SK-N-SH (cell line): ENCODE results near the gene WSB2. TPM values are rescaled to one million over a fixed set of nuclear protein-coding genes. Genes with fewer than 3 reads are reported as not detected.

Source experiments
- CTCF ChIA-PET: fragments of 300-600, 350-600 bp; formaldehyde crosslinking; extraction: SDS; loops from one replicate; lab custom pipeline; 2021; lab: Yijun Ruan, JAX
- POLR2A ChIA-PET: fragments of 350-600 bp; sonication (Branson Sonifier 250); formaldehyde crosslinking; extraction: SDS; loops from one replicate; lab custom pipeline; 2020; ENCODE audit warnings: antibody characterized with exemption, inconsistent platforms; lab: Yijun Ruan, JAX
- DNase-seq: peaks from one replicate; pipeline ENCODE4 v3.0.0; 2012
- H2AFZ ChIP-seq: fragments of 200-600 bp; sonication (generic); 2 replicates; pipeline ENCODE4 v1.8.1; 2016; ENCODE audit warnings: antibody characterized with exemption, mild to moderate bottlenecking, low read depth
- H3F3A ChIP-seq: fragments of 200-600 bp; sonication (generic); replicated peaks from 2 replicates; pipeline ENCODE3; 2016; ENCODE audit warnings: antibody characterized with exemption, mild to moderate bottlenecking; ENCODE audit not compliant: insufficient read depth
- H3K27ac ChIP-seq, 2 experiments: fragments of 200-500 bp in 1 of 2; fragments of 200-600 bp in 1 of 2; sonication (Bioruptor generic) in 1 of 2; sonication (generic), shearing (Covaris generic) in 1 of 2; 2 replicates each; pipeline versions ENCODE4 v1.5.1 to v1.6.1; 2014 to 2016; ENCODE audit warnings: low read depth in 2 of 2, inconsistent platforms in 1 of 2, low read length in 1 of 2, mild to moderate bottlenecking in 1 of 2, mixed read lengths in 1 of 2
- H3K27me3 ChIP-seq: fragments of 200-600 bp; sonication (generic), shearing (Covaris generic); 2 replicates; pipeline ENCODE4 v1.6.1; 2016; ENCODE audit warnings: mixed run types; ENCODE audit not compliant: insufficient read depth
- H3K36me3 ChIP-seq, 2 experiments: fragments of 200-500 bp in 1 of 2; fragments of 200-600 bp in 1 of 2; sonication (Bioruptor generic) in 1 of 2; sonication (generic) in 1 of 2; replicated peaks in 1 of 2; 2 replicates each; pipeline versions ENCODE3 to v1.5.1; 2014 to 2016; ENCODE audit warnings: low read length in 1 of 2, mild to moderate bottlenecking in 1 of 2; ENCODE audit not compliant: insufficient read depth in 2 of 2, control insufficient read depth in 1 of 2
- H3K4me1 ChIP-seq, 2 experiments: fragments of 200-500 bp in 1 of 2; fragments of 200-600 bp in 1 of 2; sonication (Bioruptor generic) in 1 of 2; sonication (generic), shearing (Covaris generic) in 1 of 2; 2 replicates each; pipeline versions ENCODE4 v1.5.1 to v1.6.1; 2014 to 2016; ENCODE audit warnings: low read depth in 1 of 2, low read length in 1 of 2, mixed run types in 1 of 2; ENCODE audit not compliant: insufficient read depth in 2 of 2, control insufficient read depth in 1 of 2
- H3K4me2 ChIP-seq: fragments of 200-600 bp; sonication (generic), shearing (Covaris generic); 2 replicates; pipeline ENCODE4 v1.6.1; 2017; ENCODE audit warnings: mixed run types
- H3K4me3 ChIP-seq, 2 experiments: fragments of 200-500 bp in 1 of 2; fragments of 200-600 bp in 1 of 2; sonication (Bioruptor generic) in 1 of 2; sonication (generic), shearing (Covaris generic) in 1 of 2; 2 replicates each; pipeline versions ENCODE4 v1.5.1 to v1.8.1; 2014 to 2016; ENCODE audit warnings: low read depth in 2 of 2, inconsistent platforms in 1 of 2, low read length in 1 of 2, mild to moderate bottlenecking in 1 of 2, mixed read lengths in 1 of 2, moderate library complexity in 1 of 2
- H3K79me2 ChIP-seq: fragments of 200-600 bp; sonication (generic); 2 replicates; pipeline ENCODE4 v1.8.1; 2017; ENCODE audit warnings: mild to moderate bottlenecking; ENCODE audit not compliant: insufficient read depth
- H3K9ac ChIP-seq: fragments of 200-600 bp; sonication (generic); 2 replicates; pipeline ENCODE4 v1.6.1; 2017; ENCODE audit warnings: mixed run types
- H3K9me2 ChIP-seq: fragments of 200-600 bp; sonication (generic); 2 replicates; pipeline ENCODE4 v1.6.1; 2017; ENCODE audit warnings: mixed run types
- H3K9me3 ChIP-seq: fragments of 200-600 bp; sonication (generic); 2 replicates; pipeline ENCODE4 v1.6.1; 2017; ENCODE audit warnings: mixed run types, mild to moderate bottlenecking, moderate library complexity
- H4K20me1 ChIP-seq: fragments of 200-600 bp; sonication (generic); 2 replicates; pipeline ENCODE4 v1.6.1; 2017; ENCODE audit warnings: mild to moderate bottlenecking, mixed run types; ENCODE audit not compliant: insufficient read depth
- CHD2 ChIP-seq: fragments of 150-350 bp; IDR thresholded peaks from 2 replicates; pipeline ENCODE4 v1.6.1; 2018; ENCODE audit warnings: low read length; ENCODE audit not compliant: partially characterized antibody
- ELF1 ChIP-seq: IDR thresholded peaks from 2 replicates; pipeline ENCODE4 v1.4.0; 2012
- EP300 ChIP-seq, 2 experiments: IDR thresholded peaks; 2 replicates each; pipeline versions ENCODE4 v1.4.0 to v1.6.1; 2012; ENCODE audit warnings: borderline replicate concordance in 1 of 2, low read depth in 1 of 2, low read length in 1 of 2
- FOXM1 ChIP-seq: IDR thresholded peaks from 2 replicates; pipeline ENCODE4 v1.4.0; 2012; ENCODE audit warnings: low read depth, mild to moderate bottlenecking
- JUND ChIP-seq: IDR thresholded peaks from 2 replicates; pipeline ENCODE4 v1.4.0; 2012
- MXI1 ChIP-seq: IDR thresholded peaks from 2 replicates; pipeline ENCODE4 v1.6.1; 2012; ENCODE audit warnings: mild to moderate bottlenecking, low read depth, low read length, improper control_type of control experiment
- NFIC ChIP-seq: IDR thresholded peaks from 2 replicates; pipeline ENCODE4 v1.4.0; 2012; ENCODE audit warnings: borderline replicate concordance
- NRF1 ChIP-seq: IDR thresholded peaks from 2 replicates; pipeline ENCODE4 v1.6.1; 2012; ENCODE audit warnings: low read depth, mild to moderate bottlenecking, low read length
- SIN3A ChIP-seq: IDR thresholded peaks from 2 replicates; pipeline ENCODE4 v1.6.1; 2012; ENCODE audit warnings: low read depth, mild to moderate bottlenecking, low read length, moderate library complexity, borderline replicate concordance
- TEAD4 ChIP-seq: IDR thresholded peaks from 2 replicates; pipeline ENCODE4 v1.4.0; 2012; ENCODE audit warnings: mild to moderate bottlenecking, borderline replicate concordance; ENCODE audit not compliant: insufficient read depth
- YY1 ChIP-seq: IDR thresholded peaks from 2 replicates; pipeline ENCODE4 v1.4.0; 2012; ENCODE audit warnings: low read depth, mild to moderate bottlenecking
- WGBS: methylation state at CpG from one replicate; pipeline ENCODE4 v1.1.6; 2017; ENCODE audit warnings: low lambda C conversion rate; 5-methylcytosine and 5-hydroxymethylcytosine counted together
- polyA plus RNA-seq, 3 experiments: library from polyadenylated mRNA; depleted of rRNA; stranded (reverse); fragments of >200 nt; gene quantifications; 2 replicates each; pipeline ENCODE4 v1.2.3, GENCODE V29; 2012
- TF ChIP-seq, protein P1 (sequence below): IDR thresholded peaks from 2 replicates; pipeline ENCODE4 v1.4.0; 2012; ENCODE audit warnings: low read depth, borderline replicate concordance
- TF ChIP-seq, protein P2 (sequence below): IDR thresholded peaks from 2 replicates; pipeline ENCODE4; 2012

WSB2 gene
- polyA plus RNA-seq, 1 of the 3 experiments (the other 2 are of a cell fraction): 54.4 TPM

DNA sequence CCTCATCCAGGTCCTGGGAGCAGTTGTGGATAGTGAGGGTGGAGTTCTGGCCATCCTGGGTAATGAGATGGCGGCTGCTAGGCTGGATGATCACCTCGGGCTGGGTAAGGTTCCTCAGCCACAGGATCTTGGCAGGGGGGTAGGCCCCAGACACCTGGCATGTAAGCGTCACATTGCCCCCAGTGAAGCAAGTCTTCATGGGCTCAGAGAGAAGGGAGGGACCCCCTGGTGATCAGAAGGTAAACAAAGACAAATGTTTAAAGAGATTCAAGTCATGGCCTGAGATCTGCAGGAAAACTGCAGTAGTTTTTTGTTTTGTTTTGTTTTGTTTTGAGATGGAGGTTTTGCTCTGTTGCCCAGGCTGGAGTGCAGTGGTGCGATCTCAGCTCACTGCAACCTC lies 12.8 kb upstream of the WSB2 start:
- 97% methylated on average over 4 of the region's 4 CpGs for WGBS
- no peak overlapping the region for H2AFZ ChIP-seq

DNA sequence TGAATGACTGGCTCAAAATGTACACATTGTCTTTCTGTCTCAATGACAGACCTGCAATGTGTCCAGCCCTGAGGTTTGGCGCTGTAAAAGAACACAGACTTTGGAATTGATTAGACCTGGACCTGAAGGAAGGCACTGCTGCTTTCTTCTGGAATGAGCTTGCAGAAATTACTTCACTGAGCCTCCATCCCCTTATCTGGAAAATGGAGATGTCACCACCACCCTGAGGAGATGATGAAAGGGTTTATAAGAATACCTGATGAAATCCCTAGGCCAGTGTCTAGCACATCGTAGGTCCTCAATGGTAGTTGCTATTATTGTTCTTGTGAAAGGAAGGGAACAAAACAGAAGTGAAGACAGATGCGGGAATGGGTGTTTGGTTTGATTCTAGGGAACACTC lies 9.7 kb upstream of the WSB2 start:
- H3K36me3 ChIP-seq: peaks cover 0 to 18% of the 10 kb centered on the region in 2 experiments
- ChIA-PET POLR2A (no interaction called here), CTCF (interaction anchor here (0.8 kb wide), 1 partner anchor 36 kb away, joined by 4 read pairs; no protein-coding TSS in a partner anchor)
- H3K4me1 ChIP-seq: no peaks in the 10 kb centered on the region
- H3K9ac ChIP-seq: no peak overlapping the region
- H4K20me1 ChIP-seq: no peaks in the 10 kb centered on the region
- no peaks in the 10 kb centered on the region for H3K79me2 ChIP-seq
- WGBS: 93% methylated on average over 3 of the region's 3 CpGs
- no peak overlapping the region for H3K4me2 ChIP-seq
- DNase-seq: no peak
- peaks cover 2% of the 10 kb centered on the region for H3F3A ChIP-seq
- H3K27me3 ChIP-seq: no peaks in the 10 kb centered on the region
- H2AFZ ChIP-seq: no peak overlapping the region
- no peaks in the 10 kb centered on the region for H3K9me3 ChIP-seq
- H3K9me2 ChIP-seq: no peaks in the 10 kb centered on the region
- no peak overlapping the region for H3K4me3 ChIP-seq
- TF ChIP-seq YY1: no peak
- no peak for TF ChIP-seq NRF1
- no peak for TF ChIP-seq TEAD4
- TF ChIP-seq MXI1: no peak
- no peak for TF ChIP-seq NFIC
- TF ChIP-seq SIN3A: no peak
- TF ChIP-seq JUND: no peak
- TF ChIP-seq EP300 (IDR thresholded peaks at IDR 0.05; ENCODE audit: borderline replicate concordance in 1 of 2, low read depth in 1 of 2, low read length in 1 of 2): no peak
- no peak for TF ChIP-seq CHD2
- TF ChIP-seq ELF1: no peak
- TF ChIP-seq FOXM1: no peak
- TF ChIP-seq, protein P1, sequence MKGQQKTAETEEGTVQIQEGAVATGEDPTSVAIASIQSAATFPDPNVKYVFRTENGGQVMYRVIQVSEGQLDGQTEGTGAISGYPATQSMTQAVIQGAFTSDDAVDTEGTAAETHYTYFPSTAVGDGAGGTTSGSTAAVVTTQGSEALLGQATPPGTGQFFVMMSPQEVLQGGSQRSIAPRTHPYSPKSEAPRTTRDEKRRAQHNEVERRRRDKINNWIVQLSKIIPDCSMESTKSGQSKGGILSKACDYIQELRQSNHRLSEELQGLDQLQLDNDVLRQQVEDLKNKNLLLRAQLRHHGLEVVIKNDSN: no peak
- no peak overlapping the region for H3K27ac ChIP-seq

More for the DNA sequence above, 12.8 kb upstream of the WSB2 start:
- H3K27me3 ChIP-seq: no peaks in the 10 kb centered on the region
- no peaks in the 10 kb centered on the region for H3K9me3 ChIP-seq
- H3K9me2 ChIP-seq: no peaks in the 10 kb centered on the region
- no peaks in the 10 kb centered on the region for H3K79me2 ChIP-seq
- H3K4me1 ChIP-seq: no peaks in the 10 kb centered on the region
- no peak for DNase-seq
- TF ChIP-seq, protein P2, sequence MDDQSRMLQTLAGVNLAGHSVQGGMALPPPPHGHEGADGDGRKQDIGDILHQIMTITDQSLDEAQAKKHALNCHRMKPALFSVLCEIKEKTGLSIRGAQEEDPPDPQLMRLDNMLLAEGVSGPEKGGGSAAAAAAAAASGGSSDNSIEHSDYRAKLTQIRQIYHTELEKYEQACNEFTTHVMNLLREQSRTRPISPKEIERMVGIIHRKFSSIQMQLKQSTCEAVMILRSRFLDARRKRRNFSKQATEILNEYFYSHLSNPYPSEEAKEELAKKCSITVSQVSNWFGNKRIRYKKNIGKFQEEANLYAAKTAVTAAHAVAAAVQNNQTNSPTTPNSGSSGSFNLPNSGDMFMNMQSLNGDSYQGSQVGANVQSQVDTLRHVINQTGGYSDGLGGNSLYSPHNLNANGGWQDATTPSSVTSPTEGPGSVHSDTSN: no peak
- TF ChIP-seq, all 33 proteins: peak for 0
- no peaks in the 10 kb centered on the region for H4K20me1 ChIP-seq
- H3K27ac ChIP-seq: no peak overlapping the region
- no peak overlapping the region for H3K9ac ChIP-seq
- CTCF ChIA-PET: interaction anchor here (1.1 kb wide), 1 partner anchor 10 kb away, joined by 3 read pairs; no protein-coding TSS in a partner anchor
- no peak overlapping the region for H3K4me2 ChIP-seq
- H3K36me3 ChIP-seq: peaks cover 0 to 17% of the 10 kb centered on the region in 2 experiments
- no peak overlapping the region for H3K4me3 ChIP-seq
- no peaks in the 10 kb centered on the region for H3F3A ChIP-seq
- POLR2A ChIA-PET: no interaction called here
